ENCODE measurements around the gene TBC1D2B.

- no peak for TF ChIP-seq POLR2A (IDR thresholded peaks at IDR 0.05)
- peak; percentile 74 to 91 (median 86) for TF ChIP-seq CTCF (IDR thresholded peaks at IDR 0.05)
These were observed 110.8 kb downstream of the TBC1D2B start for GRCh38 chr15:77966540-77967234.

All from heart left ventricle (tissue), 13 donors.